ENCODE measurements around the gene LYAR.

- TF ChIP-seq CTCF (IDR thresholded peaks at IDR 0.05) (no peak), POLR2A (IDR thresholded peaks at IDR 0.05) (no peak), EP300 (IDR thresholded peaks at IDR 0.05) (no peak)
Measured at GRCh38 chr4:4281787-4282186, 8.2 kb downstream of the LYAR start.

Measured in tibial nerve (tissue), 4 donors.